NCI-H2171 treated with DMSO at 0.1 percent for 48 hours (cell line): ENCODE measurements around the gene ARMC8.

Experiments
- DNase-seq: peaks from one replicate; lab custom pipeline; 2025; lab: John Stamatoyannopoulos, UW

ARMC8 gene

GRCh38 chr3:138308783-138309182 lies 121.7 kb downstream of the ARMC8 start:
- no peak for DNase-seq

GRCh38 chr3:138310494-138310893 lies 123.4 kb downstream of the ARMC8 start:
- no peak for DNase-seq

- DNase-seq = no peak
Observed at GRCh38 chr3:138314751-138315150, 127.7 kb downstream of the ARMC8 start.

GRCh38 chr3:138317687-138318086 lies 130.6 kb downstream of the ARMC8 start:
- DNase-seq = no peak

- DNase-seq = no peak
Observed at GRCh38 chr3:138323971-138324370, 136.9 kb downstream of the ARMC8 start.

- no peak for DNase-seq
Observed at GRCh38 chr3:138325990-138326389, 138.9 kb downstream of the ARMC8 start.

- DNase-seq = no peak
Observed at GRCh38 chr3:138326866-138327595, 139.9 kb downstream of the ARMC8 start.

- DNase-seq = no peak
Observed at GRCh38 chr3:138327831-138328230, 140.7 kb downstream of the ARMC8 start.

- no peak for DNase-seq
Observed at GRCh38 chr3:138328341-138328740, 141.2 kb downstream of the ARMC8 start.

GRCh38 chr3:138329127-138329983 lies 142.3 kb downstream of the ARMC8 start, which contains the start of gene NME9:
Gene NME9, minus strand, starts transcription at chr3:138329851. Its CDS starts 516 bp downstream, at chr3:138329335.
- peak; percentile 97 for DNase-seq

- no peak for DNase-seq
Observed at GRCh38 chr3:138329984-138330293, 142.8 kb downstream of the ARMC8 start.

GRCh38 chr3:138331143-138331894 lies 144.2 kb downstream of the ARMC8 start:
- no peak for DNase-seq

GRCh38 chr3:138332472-138333073 lies 145.5 kb downstream of the ARMC8 start:
- peak; percentile 57 for DNase-seq

- DNase-seq = no peak
Observed at GRCh38 chr3:138334608-138335007, 147.5 kb downstream of the ARMC8 start.

GRCh38 chr3:138336454-138336999 lies 149.4 kb downstream of the ARMC8 start:
- no peak for DNase-seq

- no peak for DNase-seq
Observed at GRCh38 chr3:138338244-138338643, 151.1 kb downstream of the ARMC8 start.

GRCh38 chr3:138338811-138339210 lies 151.7 kb downstream of the ARMC8 start:
- DNase-seq = peak; percentile 37

GRCh38 chr3:138340511-138340910 lies 153.4 kb downstream of the ARMC8 start:
- no peak for DNase-seq

- DNase-seq = no peak
Observed at GRCh38 chr3:138344754-138345153, 157.7 kb downstream of the ARMC8 start.
